Choroid plexus epithelial cell (primary cell): ENCODE data around the gene TFB2M.
"Not testable (repeated sequence)": the region's sequence is repeated elsewhere in the genome, so short reads cannot be mapped to it uniquely, and the experiment has no call there.

Source experiments
- DNase-seq: peaks from one replicate; pipeline ENCODE4 v3.0.0-alpha.2; 2010; ENCODE audit warnings: low read depth
- H3K4me3 ChIP-seq: 2 replicates; pipeline ENCODE4 v1.5.1; 2011; ENCODE audit warnings: low read depth, mild to moderate bottlenecking, control low read depth, low read length, moderate library complexity
- CTCF ChIP-seq: conservative IDR thresholded peaks from 2 replicates; pipeline ENCODE4 v1.5.1; 2011; ENCODE audit warnings: low read depth, mild to moderate bottlenecking, control low read depth, inconsistent platforms, low read length, moderate library complexity

TFB2M gene

DNA sequence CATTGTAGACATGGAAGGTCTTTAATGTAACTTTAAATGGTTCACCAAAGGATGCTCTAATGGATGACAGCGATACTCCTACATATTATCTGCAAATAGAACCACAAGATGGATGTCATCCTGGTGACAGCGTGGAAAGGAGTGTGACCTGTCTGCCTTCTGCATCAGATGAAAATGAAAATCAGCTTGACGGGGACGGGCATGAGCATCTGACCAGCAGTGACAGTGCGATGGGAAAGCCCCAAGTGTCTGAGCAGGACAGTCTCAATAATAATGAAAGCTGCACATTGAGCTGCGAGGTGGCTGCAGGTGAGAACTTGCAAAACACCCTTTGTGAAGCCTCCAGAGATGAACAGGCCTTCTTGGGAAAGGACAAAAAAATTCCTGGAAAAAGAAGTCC, 25.4 kb upstream of the TFB2M start:
- no peak overlapping the region for H3K4me3 ChIP-seq
- TF ChIP-seq CTCF: no peak
- no peak for DNase-seq

DNA sequence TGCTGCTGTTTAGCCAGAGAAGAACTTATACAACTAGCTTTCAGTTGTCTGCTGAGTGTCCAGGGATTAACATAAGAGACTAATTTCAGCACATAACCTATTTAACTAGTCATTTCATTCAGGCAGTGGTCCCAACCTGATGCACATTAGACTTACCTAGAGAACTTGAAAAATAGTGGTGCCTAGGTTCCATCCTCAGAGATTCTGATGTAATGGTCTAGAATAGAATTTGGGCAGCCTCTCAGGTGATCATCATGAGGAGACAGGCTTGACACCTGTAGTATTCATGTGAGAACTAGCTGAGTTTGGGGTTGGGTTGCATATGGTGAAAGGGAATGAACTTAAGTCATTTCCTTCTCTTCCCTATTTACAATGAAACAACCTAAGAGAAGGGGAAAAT, 25.0 kb upstream of the TFB2M start:
- no peak for TF ChIP-seq CTCF
- H3K4me3 ChIP-seq: no peak overlapping the region
- DNase-seq: no peak

DNA sequence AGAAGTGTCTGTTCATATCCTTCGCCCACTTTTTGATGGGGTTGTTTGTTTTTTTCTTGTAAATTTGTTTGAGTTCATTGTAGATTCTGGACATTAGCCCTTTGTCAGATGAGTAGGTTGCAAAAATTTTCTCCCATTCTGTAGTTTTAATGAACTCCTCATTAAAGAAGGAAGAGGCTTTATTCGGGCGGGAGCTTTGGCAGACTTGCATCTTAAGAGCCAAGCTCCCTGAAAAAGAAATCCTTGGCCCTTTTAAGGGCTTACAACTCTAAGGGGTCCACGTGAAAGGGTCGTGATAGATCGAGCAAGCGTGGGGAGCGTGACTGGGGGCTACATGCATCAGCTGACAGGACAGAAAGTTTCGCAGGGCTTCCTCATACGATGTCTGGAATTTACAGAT, 23.9 kb upstream of the TFB2M start:
- H3K4me3 ChIP-seq, DNase-seq: not testable (repeated sequence)

DNA sequence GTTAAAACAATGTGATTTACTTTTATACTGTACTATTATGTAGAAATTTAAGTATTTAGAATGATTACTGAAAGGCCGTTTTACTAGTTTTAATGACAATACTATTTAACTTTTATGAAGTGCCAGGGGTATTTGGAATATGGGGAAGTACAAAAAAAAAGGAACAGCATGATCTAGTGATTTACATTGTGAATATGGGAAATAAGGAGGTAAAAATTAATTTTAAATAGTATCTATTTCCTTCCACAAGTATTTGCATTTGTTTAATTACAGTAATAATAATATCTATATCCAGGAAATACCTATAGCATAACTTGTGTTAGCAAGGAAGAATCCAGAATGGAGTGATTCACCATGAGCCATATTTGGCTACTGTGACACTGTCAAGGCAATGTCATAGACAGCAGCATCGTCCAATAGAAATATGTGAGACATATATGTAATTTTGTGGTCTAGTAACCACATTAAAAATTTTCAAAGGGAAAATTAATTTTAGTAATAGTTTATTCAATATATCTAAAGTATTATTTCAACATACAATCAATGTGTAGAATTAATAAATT, 22.2 kb upstream of the TFB2M start:
- H3K4me3 ChIP-seq: no peak overlapping the region
- no peak for TF ChIP-seq CTCF
- peak; percentile 60 for DNase-seq

DNA sequence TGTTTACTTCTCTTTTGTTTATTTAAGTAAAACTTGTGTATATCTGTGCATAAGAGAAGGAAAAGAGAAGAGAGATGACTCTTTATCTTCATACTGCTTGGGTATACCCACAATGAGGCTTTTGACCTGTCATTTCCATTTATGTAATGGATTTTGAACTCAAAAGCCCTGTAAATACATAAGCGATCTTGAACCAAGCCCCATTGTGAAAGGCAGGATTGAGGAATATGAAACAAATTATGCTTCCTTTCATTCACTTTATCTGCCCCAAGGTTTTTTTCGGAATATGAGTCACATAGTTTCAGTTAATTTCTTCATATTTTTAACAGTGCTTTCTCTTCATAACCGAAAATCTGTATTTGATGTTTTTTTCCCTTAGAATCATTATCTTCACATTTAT, 21.5 kb upstream of the TFB2M start:
- no peak overlapping the region for H3K4me3 ChIP-seq
- peak; percentile 77 for DNase-seq
- TF ChIP-seq CTCF: no peak

- DNase-seq: no peak
- no peak for TF ChIP-seq CTCF
- H3K4me3 ChIP-seq: no peak overlapping the region
These were observed 21.0 kb upstream of the TFB2M start for GRCh38 chr1:246587032-246587431.

GRCh38 chr1:246583448-246584185, 17.6 kb upstream of the TFB2M start:
- DNase-seq: peak; percentile 71
- no peak for TF ChIP-seq CTCF
- H3K4me3 ChIP-seq: no peak overlapping the region
